ENCODE results near the gene PTGER1. TPM values are rescaled to one million over a fixed set of nuclear protein-coding genes. Genes with fewer than 3 reads are reported as not detected.
"Not testable (repeated sequence)": the region's sequence is repeated elsewhere in the genome, so short reads cannot be mapped to it uniquely, and the experiment has no call there.

The PTGER1 gene
- total RNA-seq, 1 experiment from 2014 or later: 0.63 TPM

GRCh38 chr19:14463747-14464146, 11.4 kb downstream of the PTGER1 start:
- no peaks in the 10 kb centered on the region for H3K79me2 ChIP-seq (ENCODE audit: insufficient read depth, low read length)
- no peak overlapping the region for H2BK120ac ChIP-seq (ENCODE audit: low read depth, low read length, poor library complexity, severe bottlenecking)
- Mint-ChIP-seq H3K4me3 (no peak overlapping the region), H3K27me3 (ENCODE audit: low read depth) (no peaks in the 10 kb centered on the region), H3K4me1 (no peaks in the 10 kb centered on the region), H3K9me3 (no peaks in the 10 kb centered on the region), H3K36me3 (ENCODE audit: insufficient read depth in 1 of 3, low read depth in 3 of 3) (peaks cover 19 to 69% (median 61%) of the 10 kb centered on the region in 3 experiments; a peak in 6 of 7 replicates), H3K27ac (no peak overlapping the region)
- H3K9ac ChIP-seq (ENCODE audit: extremely low read depth, insufficient read length, low read length): no peak overlapping the region
- no peak overlapping the region for H3T11ph ChIP-seq (ENCODE audit: low read length)
- H3K4ac ChIP-seq (ENCODE audit: low read depth, low read length): no peak overlapping the region
- WGBS (ENCODE audit: extremely low coverage, insufficient read length, low lambda C conversion rate): no CpG with 5 or more reads among the region's 21 CpGs
- H4K8ac ChIP-seq (replicated peaks; ENCODE audit: insufficient read length, low read depth, low read length): no peak overlapping the region
- H4K20me1 ChIP-seq (ENCODE audit: control insufficient read depth, insufficient read depth, insufficient read length): no peaks in the 10 kb centered on the region
- H2AFZ ChIP-seq (ENCODE audit: low read length): no peak overlapping the region
- no peak overlapping the region for H2AK5ac ChIP-seq (ENCODE audit: insufficient read length, low read length)
- no peak overlapping the region for H2BK15ac ChIP-seq (ENCODE audit: low read depth, low read length)
- H4K91ac ChIP-seq (ENCODE audit: insufficient read length, low read depth, low read length): no peak overlapping the region
- no peak overlapping the region for H3K27ac ChIP-seq (ENCODE audit: insufficient read length, low read depth, low read length)
- H2BK20ac ChIP-seq (ENCODE audit: low read depth, low read length, poor library complexity, severe bottlenecking): no peak overlapping the region
- H3K4me2 ChIP-seq (ENCODE audit: insufficient read depth, insufficient read length, low read length): no peak overlapping the region
- no peaks in the 10 kb centered on the region for H3K4me1 ChIP-seq (ENCODE audit: insufficient read depth, low read length)
- no peaks in the 10 kb centered on the region for H3K79me1 ChIP-seq (ENCODE audit: insufficient read depth, low read depth, low read length, poor library complexity, severe bottlenecking)
- DNase-seq: no peak
- H3K18ac ChIP-seq (ENCODE audit: insufficient read length, low read depth, low read length): no peak overlapping the region
- H3K9me3 ChIP-seq (ENCODE audit: control insufficient read depth, low read depth, low read length): no peaks in the 10 kb centered on the region
- H4K5ac ChIP-seq (ENCODE audit: insufficient read length, low read depth, low read length): no peak overlapping the region
- H3K23ac ChIP-seq (ENCODE audit: insufficient read length, low read depth, low read length): no peak overlapping the region
- H2BK12ac ChIP-seq (ENCODE audit: insufficient read length, low read depth, low read length): no peak overlapping the region
- no peak overlapping the region for H3K14ac ChIP-seq (ENCODE audit: insufficient read depth, low read length)
- H3K27me3 ChIP-seq (ENCODE audit: insufficient read depth, low read length): no peaks in the 10 kb centered on the region
- no peak for TF ChIP-seq CTCF (conservative IDR thresholded peaks at IDR 0.05)
- no peak overlapping the region for H3K56ac ChIP-seq (ENCODE audit: insufficient read length, low read depth, low read length)
- no peaks in the 10 kb centered on the region for H3K23me2 ChIP-seq (ENCODE audit: insufficient read length, low read depth, low read length, poor library complexity, severe bottlenecking)
- no peak overlapping the region for H2BK5ac ChIP-seq (ENCODE audit: insufficient read length, low read length)

GRCh38 chr19:14462401-14462800, 12.8 kb downstream of the PTGER1 start:
- not testable (repeated sequence) for H2BK5ac ChIP-seq (ENCODE audit: insufficient read length, low read length); H2AK5ac ChIP-seq (ENCODE audit: insufficient read length, low read length); H3K27ac Mint-ChIP-seq; H3K14ac ChIP-seq (ENCODE audit: insufficient read depth, low read length); H3K4me1 Mint-ChIP-seq; H3K4me1 ChIP-seq (ENCODE audit: insufficient read depth, low read length); H2BK20ac ChIP-seq (ENCODE audit: low read depth, low read length, poor library complexity, severe bottlenecking); H3K9me3 Mint-ChIP-seq; H3K79me2 ChIP-seq (ENCODE audit: insufficient read depth, low read length); H3K27ac ChIP-seq (ENCODE audit: insufficient read length, low read depth, low read length); H3K56ac ChIP-seq (ENCODE audit: insufficient read length, low read depth, low read length); H3K9me3 ChIP-seq (ENCODE audit: control insufficient read depth, low read depth, low read length); H3K4me3 Mint-ChIP-seq; H2AFZ ChIP-seq (ENCODE audit: low read length); H3K27me3 ChIP-seq (ENCODE audit: insufficient read depth, low read length); H3K79me1 ChIP-seq (ENCODE audit: insufficient read depth, low read depth, low read length, poor library complexity, severe bottlenecking); H4K20me1 ChIP-seq (ENCODE audit: control insufficient read depth, insufficient read depth, insufficient read length); H3K4ac ChIP-seq (ENCODE audit: low read depth, low read length); H2BK12ac ChIP-seq (ENCODE audit: insufficient read length, low read depth, low read length); H4K8ac ChIP-seq (replicated peaks; ENCODE audit: insufficient read length, low read depth, low read length); H3T11ph ChIP-seq (ENCODE audit: low read length); H3K18ac ChIP-seq (ENCODE audit: insufficient read length, low read depth, low read length); H4K5ac ChIP-seq (ENCODE audit: insufficient read length, low read depth, low read length); H3K4me2 ChIP-seq (ENCODE audit: insufficient read depth, insufficient read length, low read length); H3K27me3 Mint-ChIP-seq (ENCODE audit: low read depth); H3K9ac ChIP-seq (ENCODE audit: extremely low read depth, insufficient read length, low read length); H3K23me2 ChIP-seq (ENCODE audit: insufficient read length, low read depth, low read length, poor library complexity, severe bottlenecking); H2BK15ac ChIP-seq (ENCODE audit: low read depth, low read length); H4K91ac ChIP-seq (ENCODE audit: insufficient read length, low read depth, low read length); H3K23ac ChIP-seq (ENCODE audit: insufficient read length, low read depth, low read length); DNase-seq; H2BK120ac ChIP-seq (ENCODE audit: low read depth, low read length, poor library complexity, severe bottlenecking)
- H3K36me3 Mint-ChIP-seq (ENCODE audit: insufficient read depth in 1 of 3, low read depth in 3 of 3): peaks cover 19 to 65% (median 62%) of the 10 kb centered on the region in 3 experiments; a peak in 6 of 7 replicates
- WGBS (ENCODE audit: extremely low coverage, insufficient read length, low lambda C conversion rate): no CpG with 5 or more reads among the region's 7 CpGs
